GM12878 (cell line): ENCODE measurements around the gene CCER1.

Experiments
- BHLHE40 ChIP-seq, 2 experiments: fragments of 450-650 bp in 1 of 2; IDR thresholded peaks; 2 replicates each; pipeline ENCODE4 v1.6.1; 2011 to 2017; ENCODE audit warnings: low read depth in 2 of 2, borderline replicate concordance in 1 of 2, improper control_type of control experiment in 1 of 2, low read length in 1 of 2, mild to moderate bottlenecking in 1 of 2
- CTCF ChIP-seq, 3 experiments: IDR thresholded peaks in 2 of 3; conservative IDR thresholded peaks in 1 of 3; 2 replicates each; pipeline ENCODE4 v1.5.1; 2011; ENCODE audit warnings: low read depth in 3 of 3, low read length in 3 of 3, mild to moderate bottlenecking in 3 of 3, control low read depth in 2 of 3, moderate library complexity in 2 of 3, inconsistent platforms in 1 of 3, mixed read lengths in 1 of 3; ENCODE audit not compliant: control insufficient read depth in 2 of 3, insufficient read depth in 1 of 3; ENCODE audit errors: extremely low read depth in 1 of 3
- FOXK2 ChIP-seq: fragments of 450-650 bp; IDR thresholded peaks from 2 replicates; pipeline ENCODE4 v1.6.1; 2017; ENCODE audit warnings: mild to moderate bottlenecking, moderate library complexity
- HCFC1 ChIP-seq: fragments of 150-350 bp; IDR thresholded peaks from 2 replicates; pipeline ENCODE4 v1.6.1; 2014; ENCODE audit warnings: low read length
- HDAC2 ChIP-seq: fragments of 200-600 bp; sonication (generic); IDR thresholded peaks from 2 replicates; pipeline ENCODE4 v1.6.1; 2017
- HSF1 ChIP-seq: fragments of 150-350 bp; IDR thresholded peaks from 2 replicates; pipeline ENCODE4 v1.6.1; 2014; ENCODE audit warnings: mild to moderate bottlenecking, low read depth, low read length
- MAX ChIP-seq: IDR thresholded peaks from 2 replicates; pipeline ENCODE4 v1.6.1; 2012; ENCODE audit warnings: low read depth, low read length, improper control_type of control experiment
- SKIL ChIP-seq: fragments of 450-650 bp; IDR thresholded peaks from 2 replicates; pipeline ENCODE4 v1.6.1; 2017; ENCODE audit warnings: mild to moderate bottlenecking, low read depth, inconsistent platforms; ENCODE audit not compliant: poor library complexity, severe bottlenecking

GRCh38 chr12:90959538-90960139 lies 4.7 kb upstream of the CCER1 start:
- TF ChIP-seq HCFC1 (no peak), HSF1 (no peak), SKIL (no peak), BHLHE40 (IDR thresholded peaks at IDR 0.05; ENCODE audit: borderline replicate concordance in 1 of 2, low read depth in 2 of 2, low read length in 1 of 2) (no peak), CTCF (IDR thresholded peaks at IDR 0.05 in 2 of 3, conservative IDR thresholded peaks at IDR 0.05 in 1 of 3; ENCODE audit: control insufficient read depth in 2 of 3, extremely low read depth in 1 of 3, insufficient read depth in 1 of 3, low read depth in 3 of 3, low read length in 3 of 3) (peak; percentile 66 to 71 (median 69)), FOXK2 (no peak), MAX (no peak), HDAC2 (no peak)
